HG03045 (cell line): ENCODE results near the gene RNF149.
"Not testable (repeated sequence)": the region's sequence is repeated elsewhere in the genome, so short reads cannot be mapped to it uniquely, and the experiment has no call there.

Experiments
- ATAC-seq: cut with Tn5 transposase; IDR thresholded peaks from one replicate; pipeline ENCODE4 v1.9.1; 2021; ENCODE audit warnings: mild to moderate bottlenecking, moderate library complexity; ENCODE audit not compliant: unreplicated experiment

RNF149 gene

DNA sequence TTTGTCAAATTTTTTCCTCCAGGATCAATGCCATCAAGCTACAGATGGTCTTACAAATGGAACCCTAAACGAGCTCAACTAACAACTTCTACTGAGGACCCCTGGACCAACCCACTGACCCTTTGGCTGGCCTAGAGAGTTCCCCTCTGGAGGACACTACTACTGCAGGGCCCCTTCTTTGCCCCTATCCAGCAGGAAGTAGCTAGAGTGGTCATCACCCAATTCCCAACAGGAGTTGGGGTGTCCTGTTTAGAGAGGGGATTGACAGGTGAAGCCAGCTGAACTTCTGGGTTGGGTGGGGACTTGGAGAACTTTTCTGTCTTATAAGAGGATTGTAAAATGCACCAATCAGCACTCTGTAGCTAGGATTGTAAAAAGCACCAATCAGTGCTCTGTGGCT is 72.5 kb downstream of the RNF149 start:
- ATAC-seq = not testable (repeated sequence)

DNA sequence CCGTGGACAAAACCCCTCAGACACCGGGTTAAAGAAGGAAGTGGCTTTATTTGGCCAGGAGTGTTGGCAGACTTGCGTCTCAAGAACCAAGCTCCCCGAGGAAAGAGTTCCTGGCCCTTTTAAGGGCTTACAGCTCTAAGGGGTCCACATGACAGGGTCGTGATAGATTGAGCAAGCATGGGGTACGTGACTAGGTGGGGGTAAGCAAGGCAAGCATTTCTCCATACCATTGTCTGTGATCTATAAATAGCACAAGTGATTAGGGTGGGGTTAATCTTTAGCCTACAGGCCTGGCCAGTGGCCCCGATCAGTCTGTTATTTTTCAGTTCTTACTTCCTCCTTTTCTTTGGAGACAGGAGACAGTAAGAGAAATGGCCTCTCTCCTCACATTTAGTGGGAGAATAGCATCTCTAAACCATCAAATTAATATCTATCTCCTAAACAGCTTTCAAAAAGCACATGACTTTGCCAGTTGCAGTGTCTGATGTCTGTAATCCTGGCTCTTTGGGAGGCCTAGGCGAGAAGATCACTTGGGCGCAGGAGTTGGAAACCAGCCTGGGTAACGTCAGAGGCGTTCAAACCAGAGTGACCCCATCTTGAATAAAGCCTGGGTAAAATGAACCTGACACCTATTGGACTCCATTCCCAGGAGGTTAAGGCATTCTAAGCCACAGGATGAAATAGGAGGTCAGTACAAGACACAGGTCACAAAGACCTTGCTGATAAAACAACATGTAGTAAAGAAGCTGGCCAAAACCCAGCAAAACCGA is 74.1 kb downstream of the RNF149 start:
- ATAC-seq = no peak

DNA sequence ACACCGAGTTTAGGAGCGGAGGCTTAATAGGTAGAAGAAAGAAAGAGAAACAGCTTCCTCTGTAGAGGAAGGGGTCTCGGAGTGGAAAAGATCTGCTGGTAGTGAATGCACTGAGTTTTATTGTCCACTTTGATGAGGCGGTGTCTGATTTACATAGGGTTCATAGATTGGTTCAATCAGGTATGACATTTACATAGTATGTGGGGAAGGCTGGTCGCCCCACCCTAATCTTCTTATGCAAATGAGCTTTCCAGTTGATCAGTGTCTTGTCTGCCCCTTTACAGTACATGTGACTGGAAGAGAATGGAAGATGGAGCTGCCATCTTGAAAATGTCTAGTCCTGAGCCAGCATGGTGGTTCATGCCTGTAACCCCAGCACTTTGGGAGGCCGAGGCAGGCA is 75.7 kb downstream of the RNF149 start:
- no peak for ATAC-seq

DNA sequence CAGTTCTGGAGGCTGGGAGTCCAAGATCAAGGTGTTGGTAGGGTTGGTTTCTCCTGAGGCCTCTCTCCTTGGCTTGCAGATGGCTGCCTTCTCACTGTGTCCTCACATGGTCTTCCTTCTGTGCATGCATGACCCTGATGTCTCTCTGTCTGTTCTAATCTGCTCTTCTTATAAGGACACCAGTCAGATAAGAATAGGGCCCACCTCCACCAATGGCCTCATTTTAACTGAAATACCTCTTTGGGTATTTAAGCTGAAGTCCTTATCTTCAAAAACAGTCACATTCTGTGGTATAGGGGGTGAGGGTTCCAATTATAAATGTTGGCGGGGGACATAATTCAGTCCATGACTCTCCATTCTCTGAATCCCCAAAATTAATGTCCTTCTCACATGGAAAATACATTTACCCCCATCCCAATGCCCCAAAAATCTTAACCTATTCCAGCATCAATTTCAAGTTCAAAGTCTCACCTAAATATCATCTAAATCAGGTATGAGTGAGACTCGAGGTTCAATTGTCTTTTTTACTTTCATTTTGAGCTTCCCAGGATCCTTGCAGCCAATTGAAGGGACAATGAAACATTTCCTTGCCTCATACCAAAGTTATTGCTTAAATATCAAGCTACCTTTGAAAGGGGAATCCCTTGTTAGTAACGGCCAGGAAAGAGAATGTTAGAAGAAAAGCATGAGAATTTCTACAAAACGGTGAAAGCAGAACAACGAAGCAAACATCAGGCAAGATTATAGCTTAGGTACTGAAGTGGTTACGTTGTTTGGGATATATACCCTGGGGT is 76.4 kb downstream of the RNF149 start:
- no peak for ATAC-seq

DNA sequence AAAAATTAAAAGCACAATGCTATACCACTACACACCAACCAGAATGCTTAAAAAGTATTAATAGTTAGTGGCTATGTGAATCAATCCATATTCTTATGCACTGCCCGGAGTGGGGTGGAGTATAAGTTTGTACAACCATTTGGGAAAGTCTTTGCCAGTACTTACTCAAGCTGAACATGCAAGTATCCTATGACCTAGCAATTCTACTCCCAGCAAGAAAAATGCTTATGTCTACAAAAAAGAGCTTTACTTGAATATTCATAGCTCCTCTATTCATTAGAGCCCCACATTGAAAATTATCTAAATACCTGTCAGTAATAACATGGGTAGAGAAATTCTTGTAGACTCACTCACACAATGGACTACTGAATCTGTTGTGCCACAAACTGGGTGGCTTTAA is 77.3 kb downstream of the RNF149 start:
- no peak for ATAC-seq

DNA sequence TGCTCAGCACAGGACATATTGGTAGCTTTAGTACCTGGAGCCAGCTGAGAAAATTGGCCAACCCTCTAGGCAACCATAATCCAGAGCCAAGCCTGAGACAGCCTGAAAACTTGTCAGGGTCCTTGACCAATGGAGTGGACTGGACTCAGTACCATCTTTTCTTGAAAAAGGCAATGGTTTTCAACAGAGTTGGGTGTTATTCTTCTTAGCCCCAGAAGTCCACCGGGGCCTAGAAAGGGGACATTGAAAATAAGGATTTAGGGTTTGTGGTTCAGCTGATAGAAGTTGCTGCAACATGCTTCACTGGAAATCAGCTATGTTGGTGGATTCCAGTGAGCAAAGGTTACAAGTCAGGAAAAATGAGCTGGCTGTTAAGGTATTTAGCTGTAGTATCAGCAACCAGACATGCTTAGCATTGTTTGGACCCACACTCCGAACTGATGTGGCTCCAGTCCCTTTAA is 77.9 kb downstream of the RNF149 start:
- no peak for ATAC-seq
